ENCODE data around the gene KIF16B. TPM values are rescaled to one million over a fixed set of nuclear protein-coding genes. Genes with fewer than 3 reads are reported as not detected.

Gene KIF16B
- total and polyA plus RNA-seq, 2 of the 8 experiments (the other 6 are each of a cell fraction or from before 2014, with no cell fraction given) = 3.0 to 9.2 TPM

DNA sequence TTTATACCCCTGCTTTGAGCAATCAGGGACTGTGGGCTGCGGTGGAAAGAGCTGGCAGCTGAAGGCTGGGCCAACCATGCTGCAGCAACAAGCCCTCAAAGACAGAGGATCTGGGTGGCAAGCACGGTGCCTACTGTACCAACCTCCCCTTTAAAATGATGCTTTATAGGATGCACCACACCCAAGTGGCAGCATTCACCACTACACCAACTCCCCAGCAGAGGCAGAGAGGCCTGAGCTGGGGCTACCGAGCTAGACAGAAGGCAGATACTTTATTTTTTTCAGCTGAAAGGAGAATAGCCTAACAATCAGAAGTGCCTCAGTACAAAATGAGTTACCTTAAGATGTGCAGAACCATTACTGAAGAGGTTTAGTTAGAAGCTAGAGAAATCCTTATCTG lies 31.4 kb downstream of the KIF16B start:
- no peak overlapping the region for H3K27ac ChIP-seq (ENCODE audit: low read depth, low read length)
- no peak overlapping the region for H3K18ac ChIP-seq (ENCODE audit: extremely low read depth, low read length)
- H2AFZ ChIP-seq (ENCODE audit: low read length) = no peak overlapping the region
- H3K27me3 ChIP-seq (replicated peaks in 1 of 4; ENCODE audit: control insufficient read depth in 3 of 4, extremely low read depth in 1 of 4, insufficient read depth in 3 of 4, low read length in 3 of 4) = no peaks in the 10 kb centered on the region
- H2BK20ac ChIP-seq (ENCODE audit: low read length) = no peak overlapping the region
- H4K5ac ChIP-seq (ENCODE audit: insufficient read length, low read depth, low read length) = no peak overlapping the region
- no peak overlapping the region for H3K23ac ChIP-seq (ENCODE audit: insufficient read length)
- no peak overlapping the region for H2BK120ac ChIP-seq (replicated peaks; ENCODE audit: low read depth, low read length)
- no peak overlapping the region for H3K4me3 ChIP-seq (ENCODE audit: extremely low read depth in 1 of 4, insufficient read depth in 2 of 4, low read depth in 3 of 4, low read length in 4 of 4)
- no peaks in the 10 kb centered on the region for H3K79me2 ChIP-seq (ENCODE audit: control insufficient read depth in 1 of 2, insufficient read depth in 2 of 2, low read length in 2 of 2)
- no peaks in the 10 kb centered on the region for H3K36me3 ChIP-seq (ENCODE audit: control insufficient read depth in 2 of 4, insufficient read depth in 4 of 4, low read length in 3 of 4)
- H4K20me1 ChIP-seq (replicated peaks in 1 of 2; ENCODE audit: control insufficient read depth in 1 of 2, insufficient read depth in 2 of 2, low read length in 2 of 2) = no peaks in the 10 kb centered on the region
- no peak overlapping the region for H2AK5ac ChIP-seq (ENCODE audit: low read depth, low read length)
- DNase-seq (ENCODE audit: low read depth in 1 of 2, low spot score in 2 of 2) = no peak
- 93% methylated on average over 3 of the region's 3 CpGs; no CpG with 5 or more reads in 1 of the 2 experiments for WGBS, 2 experiments (ENCODE audit: extremely low coverage in 1 of 2, insufficient coverage in 1 of 2, insufficient read length in 1 of 2, insufficient replicate concordance in 2 of 2, low coverage in 1 of 2, low lambda C conversion rate in 2 of 2, missing lambda C conversion rate in 1 of 2)
- H3K23me2 ChIP-seq (ENCODE audit: low read depth, low read length) = no peaks in the 10 kb centered on the region
- no peaks in the 10 kb centered on the region; the same call in 1 of the 2 replicates for H3K79me1 ChIP-seq (ENCODE audit: low read depth, low read length)
- CTCF ChIA-PET (ENCODE audit: partially characterized antibody) = interaction anchor here (0.5 to 1.2 kb wide), 3 partner anchors 26 to 850 kb away, joined by 3 read pairs; no protein-coding TSS in a partner anchor
- no peak overlapping the region for H3K4me2 ChIP-seq (ENCODE audit: insufficient read depth in 1 of 2, low read depth in 2 of 2, low read length in 2 of 2)
- H3K4me1 ChIP-seq (replicated peaks in 1 of 4; ENCODE audit: control insufficient read depth in 3 of 4, insufficient read depth in 4 of 4, low read length in 3 of 4) = no peaks in the 10 kb centered on the region
- H4K8ac ChIP-seq (ENCODE audit: extremely low read depth, insufficient read depth, low read length) = 0 out of 2 replicates have a peak overlapping the region, but pooled peaks have one; percentile 19
- H2BK15ac ChIP-seq (ENCODE audit: low read length) = no peak overlapping the region
- no peak overlapping the region for H4K91ac ChIP-seq (replicated peaks; ENCODE audit: insufficient read length, low read length)
- H3K9me3 ChIP-seq (ENCODE audit: insufficient read depth in 2 of 2, low read depth in 1 of 2, low read length in 1 of 2) = no peaks in the 10 kb centered on the region
- POLR2A ChIA-PET (ENCODE audit: partially characterized antibody) = no interaction called here
- no peak overlapping the region for H3K14ac ChIP-seq (ENCODE audit: insufficient read length)
- H2BK5ac ChIP-seq (ENCODE audit: low read depth, low read length) = 0 out of 2 replicates have a peak overlapping the region, but pooled peaks have one; percentile 12
- H3K9ac ChIP-seq (replicated peaks in 1 of 4; ENCODE audit: extremely low read depth in 1 of 4, low read depth in 3 of 4, low read length in 3 of 4) = no peak overlapping the region
- no peak overlapping the region for H3K56ac ChIP-seq (replicated peaks; ENCODE audit: insufficient read length, low read depth, low read length)
- H2BK12ac ChIP-seq (ENCODE audit: low read depth, low read length) = no peak overlapping the region
- no peak overlapping the region for H3K4ac ChIP-seq (replicated peaks; ENCODE audit: insufficient read length, low read depth, low read length)
- FAIRE-seq = no peak
- no peak; a peak in 1 of 4 replicates for TF ChIP-seq RAD21 (IDR thresholded peaks at IDR 0.05 in 1 of 2, conservative IDR thresholded peaks at IDR 0.05 in 1 of 2; ENCODE audit: low read depth in 2 of 2, low read length in 2 of 2)
- TF ChIP-seq, protein P1, sequence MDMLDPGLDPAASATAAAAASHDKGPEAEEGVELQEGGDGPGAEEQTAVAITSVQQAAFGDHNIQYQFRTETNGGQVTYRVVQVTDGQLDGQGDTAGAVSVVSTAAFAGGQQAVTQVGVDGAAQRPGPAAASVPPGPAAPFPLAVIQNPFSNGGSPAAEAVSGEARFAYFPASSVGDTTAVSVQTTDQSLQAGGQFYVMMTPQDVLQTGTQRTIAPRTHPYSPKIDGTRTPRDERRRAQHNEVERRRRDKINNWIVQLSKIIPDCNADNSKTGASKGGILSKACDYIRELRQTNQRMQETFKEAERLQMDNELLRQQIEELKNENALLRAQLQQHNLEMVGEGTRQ (IDR thresholded peaks at IDR 0.05; ENCODE audit: low read length) = no peak
- TF ChIP-seq, protein P2, sequence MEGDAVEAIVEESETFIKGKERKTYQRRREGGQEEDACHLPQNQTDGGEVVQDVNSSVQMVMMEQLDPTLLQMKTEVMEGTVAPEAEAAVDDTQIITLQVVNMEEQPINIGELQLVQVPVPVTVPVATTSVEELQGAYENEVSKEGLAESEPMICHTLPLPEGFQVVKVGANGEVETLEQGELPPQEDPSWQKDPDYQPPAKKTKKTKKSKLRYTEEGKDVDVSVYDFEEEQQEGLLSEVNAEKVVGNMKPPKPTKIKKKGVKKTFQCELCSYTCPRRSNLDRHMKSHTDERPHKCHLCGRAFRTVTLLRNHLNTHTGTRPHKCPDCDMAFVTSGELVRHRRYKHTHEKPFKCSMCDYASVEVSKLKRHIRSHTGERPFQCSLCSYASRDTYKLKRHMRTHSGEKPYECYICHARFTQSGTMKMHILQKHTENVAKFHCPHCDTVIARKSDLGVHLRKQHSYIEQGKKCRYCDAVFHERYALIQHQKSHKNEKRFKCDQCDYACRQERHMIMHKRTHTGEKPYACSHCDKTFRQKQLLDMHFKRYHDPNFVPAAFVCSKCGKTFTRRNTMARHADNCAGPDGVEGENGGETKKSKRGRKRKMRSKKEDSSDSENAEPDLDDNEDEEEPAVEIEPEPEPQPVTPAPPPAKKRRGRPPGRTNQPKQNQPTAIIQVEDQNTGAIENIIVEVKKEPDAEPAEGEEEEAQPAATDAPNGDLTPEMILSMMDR (IDR thresholded peaks at IDR 0.05; ENCODE audit: control extremely low read depth in 1 of 3, insufficient read depth in 1 of 3, low read depth in 1 of 3, low read length in 3 of 3) = no peak

Measured in H1 (cell line).